HG02981 (cell line): ENCODE results near the gene SPECC1.
A peak's percentile ranks its signal among the peaks of the same experiment; 100 is the strongest.
"Not testable (repeated sequence)": the region's sequence is repeated elsewhere in the genome, so short reads cannot be mapped to it uniquely, and the experiment has no call there.

ENCODE experiments used
- ATAC-seq: cut with Tn5 transposase; IDR thresholded peaks from one replicate; pipeline ENCODE4 v1.9.1; 2021; ENCODE audit warnings: mild to moderate bottlenecking, moderate library complexity; ENCODE audit not compliant: unreplicated experiment

SPECC1 gene

DNA sequence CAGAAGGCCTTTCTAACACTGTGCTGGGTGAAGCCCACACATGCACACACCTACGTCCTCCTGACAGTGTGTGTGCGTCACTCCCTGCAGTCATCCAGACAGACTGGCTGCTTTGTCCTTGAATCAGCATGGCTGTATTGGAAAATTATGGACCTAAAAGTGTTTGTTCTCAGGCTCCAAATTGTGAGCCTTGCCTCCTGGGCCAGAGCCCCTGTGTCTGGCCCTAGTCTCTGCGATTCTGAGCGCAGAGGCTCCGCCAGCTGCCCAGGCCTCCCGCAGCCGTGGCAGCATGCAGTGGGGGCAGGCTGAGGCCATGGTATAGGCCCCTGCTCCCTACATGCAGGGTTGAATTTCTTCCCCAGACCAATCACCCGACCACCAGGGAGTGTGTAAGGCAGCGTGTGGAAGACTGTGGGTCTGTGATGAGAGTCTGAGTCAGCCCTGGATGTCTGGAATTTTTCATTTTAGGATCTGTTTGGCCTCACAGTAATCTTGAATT, 291.3 kb downstream of the SPECC1 start:
- no peak for ATAC-seq

DNA sequence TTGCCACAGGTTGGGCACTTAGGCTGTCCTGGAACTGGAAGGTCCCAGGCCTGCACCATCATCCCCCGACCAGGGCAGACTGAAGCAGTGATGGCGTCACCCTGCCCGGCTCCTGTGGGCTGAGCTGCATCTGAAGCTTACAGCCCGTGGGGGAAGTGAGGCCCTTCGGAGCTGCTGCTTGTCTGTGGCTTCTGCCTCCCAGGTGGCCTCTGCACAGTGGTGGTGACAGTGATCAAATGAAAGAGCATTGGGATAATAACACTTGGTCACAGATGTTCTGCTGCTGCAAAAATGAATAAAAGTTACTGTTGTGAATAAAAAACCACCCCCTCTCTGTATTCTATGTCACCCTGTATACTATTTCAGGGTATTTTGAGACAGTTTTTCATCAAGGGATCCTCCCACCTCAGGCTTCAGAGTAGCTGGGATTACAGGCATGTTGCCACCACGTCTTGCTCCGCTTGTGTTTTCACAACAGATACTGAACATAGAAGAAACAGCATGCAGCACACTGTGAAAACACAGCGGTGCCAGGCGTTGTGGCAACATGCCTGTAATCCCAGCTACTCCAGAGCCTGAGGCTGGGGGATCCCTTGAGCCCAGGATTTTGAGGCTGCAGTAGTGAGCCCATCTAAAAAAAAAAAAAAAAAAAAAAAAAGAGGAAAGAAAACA, 293.2 kb downstream of the SPECC1 start:
- ATAC-seq: no peak

- no peak for ATAC-seq
Measured at GRCh38 chr17:20304961-20305360, 295.8 kb downstream of the SPECC1 start.

DNA sequence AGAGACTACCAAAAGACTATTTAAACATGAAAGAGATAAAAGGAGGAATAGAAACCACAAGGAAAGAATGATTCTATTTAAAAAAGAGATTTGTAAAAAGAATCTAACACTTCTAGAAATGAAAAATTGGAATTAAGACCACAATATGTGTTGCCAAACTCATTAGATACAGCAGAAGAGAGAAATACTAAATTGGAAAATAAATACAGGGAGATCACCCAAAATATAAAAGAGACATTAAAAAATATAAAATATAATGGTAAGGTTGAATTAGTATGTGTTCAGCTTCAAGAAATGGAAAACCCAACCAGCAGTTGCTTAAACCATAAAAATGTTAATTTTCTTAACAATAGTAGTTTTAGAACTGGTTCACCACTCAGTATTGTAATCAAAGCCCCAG, 297.8 kb downstream of the SPECC1 start:
- no peak for ATAC-seq

DNA sequence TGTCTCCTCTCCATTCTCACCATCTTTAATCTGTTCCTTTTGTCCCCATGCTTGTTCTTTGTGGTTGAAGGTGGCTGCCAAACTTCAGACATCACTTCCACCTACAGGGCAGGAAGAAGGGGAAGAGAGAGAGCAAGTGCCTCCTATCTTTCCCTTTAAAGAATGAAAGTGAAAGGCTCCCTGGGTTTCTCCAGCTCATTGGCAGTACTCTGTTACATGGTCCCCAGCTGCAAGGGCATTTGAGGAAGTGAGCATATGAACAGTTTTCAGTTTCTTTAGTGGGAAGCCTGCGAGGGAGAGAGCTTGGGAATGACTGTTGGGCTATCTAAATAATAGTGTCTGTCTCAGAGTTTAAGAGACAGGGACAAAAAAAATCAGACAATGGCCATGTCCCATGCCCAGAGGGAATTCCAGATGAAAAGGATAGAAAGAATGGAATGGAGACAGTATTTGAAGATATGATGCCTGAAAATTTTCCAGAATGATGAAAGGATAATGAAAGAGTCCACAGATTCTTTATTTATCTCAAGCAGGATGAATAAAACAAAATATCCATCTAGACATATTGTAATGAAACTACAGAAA, 298.3 kb downstream of the SPECC1 start:
- no peak for ATAC-seq

GRCh38 chr17:20310481-20310880, 301.3 kb downstream of the SPECC1 start:
- no peak for ATAC-seq

GRCh38 chr17:20313306-20313705, 304.1 kb downstream of the SPECC1 start:
- no peak for ATAC-seq

- no peak for ATAC-seq
Measured at GRCh38 chr17:20313891-20314290, 304.7 kb downstream of the SPECC1 start.

- ATAC-seq: no peak
Measured at GRCh38 chr17:20314834-20315233, 305.7 kb downstream of the SPECC1 start.

- no peak for ATAC-seq
Measured at GRCh38 chr17:20315311-20315710, 306.2 kb downstream of the SPECC1 start.

- no peak for ATAC-seq
Measured at GRCh38 chr17:20315821-20316220, 306.7 kb downstream of the SPECC1 start.

- ATAC-seq: peak; percentile 87
Measured at GRCh38 chr17:20320535-20321229, 311.5 kb downstream of the SPECC1 start.

DNA sequence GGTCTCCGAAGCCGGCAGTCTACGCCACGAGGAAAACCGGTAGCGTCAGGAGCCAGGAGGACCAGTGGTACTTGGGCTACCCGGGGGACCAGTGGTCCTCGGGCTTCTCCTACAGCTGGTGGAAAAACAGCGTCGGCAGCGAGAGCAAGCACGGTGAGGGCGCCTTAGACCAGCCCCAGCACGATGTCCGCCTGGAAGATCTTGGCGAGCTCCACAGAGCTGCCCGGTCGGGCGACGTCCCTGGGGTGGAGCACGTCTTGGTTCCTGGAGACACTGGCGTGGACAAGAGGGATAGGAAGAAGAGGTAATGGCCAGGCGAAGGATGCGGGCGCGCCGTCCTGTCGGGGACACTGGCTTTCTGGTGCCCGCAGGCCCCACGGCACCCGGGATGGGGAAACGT, 312.2 kb downstream of the SPECC1 start:
- not testable (repeated sequence) for ATAC-seq

DNA sequence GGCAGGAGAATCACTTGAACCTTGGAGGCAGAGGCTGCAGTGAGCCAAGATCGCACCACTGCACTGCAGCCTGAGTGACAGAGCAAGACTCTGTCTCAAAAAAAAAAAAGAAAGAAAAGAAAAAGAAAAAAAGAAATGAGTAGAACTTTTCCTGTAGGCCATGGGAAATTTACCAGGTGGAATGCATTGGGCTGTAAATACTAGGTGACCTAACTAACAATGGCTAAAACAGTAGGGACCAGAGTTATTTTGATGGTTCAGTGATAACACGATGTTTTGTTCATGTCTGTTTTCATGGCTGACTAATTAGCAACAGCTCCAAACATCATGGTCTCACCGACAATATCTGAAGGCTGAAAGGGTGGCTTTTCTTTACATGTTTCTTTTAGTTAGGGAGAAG, 318.6 kb downstream of the SPECC1 start:
- not testable (repeated sequence) for ATAC-seq

DNA sequence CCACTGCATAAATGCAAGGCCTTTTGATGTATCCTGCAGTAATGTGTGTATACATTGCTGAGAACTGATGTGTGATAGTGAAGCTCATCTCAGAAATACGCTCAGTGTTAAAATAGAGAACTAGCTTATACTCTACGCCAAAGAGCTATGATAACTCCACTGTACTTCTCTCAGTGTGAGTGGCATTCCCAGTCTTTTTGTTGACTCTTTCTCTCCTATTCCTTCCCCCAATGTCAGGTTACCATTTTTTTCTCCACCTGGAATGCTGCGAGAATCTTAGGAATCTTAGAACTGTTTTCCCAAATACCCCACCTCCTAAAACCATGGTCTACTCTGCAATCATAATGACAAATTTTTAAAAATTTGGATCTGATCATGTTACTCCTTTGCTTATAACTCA, 342.2 kb downstream of the SPECC1 start:
- ATAC-seq: not testable (repeated sequence)

DNA sequence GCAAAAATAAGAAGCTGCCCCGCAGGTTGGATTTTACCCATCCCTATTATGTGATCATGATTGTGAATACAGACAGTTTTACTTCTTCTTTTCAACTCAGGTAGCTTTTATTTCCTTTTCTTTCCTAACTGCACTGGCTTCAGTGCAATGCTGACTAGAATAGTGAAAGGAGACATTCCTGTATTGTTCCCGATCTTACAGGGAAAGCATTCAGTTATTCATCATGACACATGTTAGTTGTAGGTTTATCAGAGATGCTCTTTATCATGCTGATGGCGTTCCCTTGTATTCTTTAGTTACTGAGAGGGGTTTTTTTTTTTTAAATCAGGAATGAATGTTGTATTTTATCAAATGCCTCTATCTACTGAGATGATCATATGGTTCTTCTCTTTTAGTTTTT, 343.4 kb downstream of the SPECC1 start:
- not testable (repeated sequence) for ATAC-seq

GRCh38 chr17:20363846-20364245, 354.7 kb downstream of the SPECC1 start:
- ATAC-seq: not testable (repeated sequence)
